ENCODE data around the gene SPIC.

The SPIC gene

DNA sequence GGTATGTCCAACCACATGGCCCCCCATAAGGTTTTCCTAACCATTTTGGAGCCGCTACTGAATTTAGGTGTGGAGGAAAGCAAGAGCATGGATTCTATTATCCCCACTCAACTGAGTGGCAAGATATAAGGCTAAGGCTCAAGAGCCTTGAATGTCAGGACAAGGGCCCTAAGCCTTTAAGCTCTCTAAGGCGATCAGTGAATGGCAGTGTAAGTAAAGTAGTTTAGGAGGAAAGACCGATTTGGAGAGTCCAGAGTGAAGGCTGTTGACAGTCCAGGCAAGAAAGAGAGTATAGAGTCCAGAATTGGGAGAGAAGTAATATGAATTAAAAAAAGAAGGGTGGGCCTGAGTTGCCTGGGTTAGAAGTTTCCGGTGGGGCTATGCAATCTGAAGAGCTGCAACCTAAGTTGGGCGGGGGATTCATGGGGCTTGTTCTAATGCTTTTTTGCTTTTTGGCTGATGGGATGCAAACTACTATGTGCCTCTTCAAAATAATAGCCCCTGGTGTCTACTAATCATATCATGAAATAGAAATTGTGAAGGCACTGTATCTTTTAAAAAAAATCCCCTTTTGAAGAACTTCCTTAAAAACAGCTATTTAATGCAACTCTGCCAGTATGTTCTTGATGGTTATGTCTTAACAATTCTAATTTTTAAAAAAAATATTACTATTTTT is at the start of gene SPIC:
SPIC (plus strand) TSS at position 626 of the 676 bp plus-strand sequence. CDS start 1,569 bp downstream, outside the sequence.
- H3K4me3 ChIP-seq (replicated peaks; ENCODE audit: low read depth, low read length), result no peak within 1 kb of the TSS
- TF ChIP-seq, protein P1, sequence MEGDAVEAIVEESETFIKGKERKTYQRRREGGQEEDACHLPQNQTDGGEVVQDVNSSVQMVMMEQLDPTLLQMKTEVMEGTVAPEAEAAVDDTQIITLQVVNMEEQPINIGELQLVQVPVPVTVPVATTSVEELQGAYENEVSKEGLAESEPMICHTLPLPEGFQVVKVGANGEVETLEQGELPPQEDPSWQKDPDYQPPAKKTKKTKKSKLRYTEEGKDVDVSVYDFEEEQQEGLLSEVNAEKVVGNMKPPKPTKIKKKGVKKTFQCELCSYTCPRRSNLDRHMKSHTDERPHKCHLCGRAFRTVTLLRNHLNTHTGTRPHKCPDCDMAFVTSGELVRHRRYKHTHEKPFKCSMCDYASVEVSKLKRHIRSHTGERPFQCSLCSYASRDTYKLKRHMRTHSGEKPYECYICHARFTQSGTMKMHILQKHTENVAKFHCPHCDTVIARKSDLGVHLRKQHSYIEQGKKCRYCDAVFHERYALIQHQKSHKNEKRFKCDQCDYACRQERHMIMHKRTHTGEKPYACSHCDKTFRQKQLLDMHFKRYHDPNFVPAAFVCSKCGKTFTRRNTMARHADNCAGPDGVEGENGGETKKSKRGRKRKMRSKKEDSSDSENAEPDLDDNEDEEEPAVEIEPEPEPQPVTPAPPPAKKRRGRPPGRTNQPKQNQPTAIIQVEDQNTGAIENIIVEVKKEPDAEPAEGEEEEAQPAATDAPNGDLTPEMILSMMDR (IDR thresholded peaks at IDR 0.05; ENCODE audit: low read depth, low read length, missing control alignments), result no peak
- no peak for DNase-seq (ENCODE audit: extremely low read depth, low read depth)

DNA sequence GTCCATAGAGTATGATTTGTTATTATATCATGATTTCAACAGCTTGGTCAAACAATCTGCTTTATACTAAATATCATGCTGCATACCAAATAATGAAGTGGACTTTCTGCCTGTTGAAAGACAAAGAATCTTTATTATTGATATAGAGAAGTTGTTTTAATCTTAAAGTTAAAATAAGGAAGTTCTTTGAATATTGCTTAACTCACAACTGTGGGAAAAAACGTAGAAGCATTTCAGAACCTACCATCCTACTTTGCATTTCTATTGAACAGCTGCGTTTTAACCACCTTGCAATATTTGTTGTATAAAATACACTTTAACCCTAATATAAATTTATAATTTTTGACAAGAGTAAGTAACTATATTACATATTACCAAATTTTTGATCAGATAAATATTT is 44.7 kb upstream of the SPIC start:
- TF ChIP-seq, protein P1 (IDR thresholded peaks at IDR 0.05; ENCODE audit: low read depth, low read length, missing control alignments), result no peak

DNA sequence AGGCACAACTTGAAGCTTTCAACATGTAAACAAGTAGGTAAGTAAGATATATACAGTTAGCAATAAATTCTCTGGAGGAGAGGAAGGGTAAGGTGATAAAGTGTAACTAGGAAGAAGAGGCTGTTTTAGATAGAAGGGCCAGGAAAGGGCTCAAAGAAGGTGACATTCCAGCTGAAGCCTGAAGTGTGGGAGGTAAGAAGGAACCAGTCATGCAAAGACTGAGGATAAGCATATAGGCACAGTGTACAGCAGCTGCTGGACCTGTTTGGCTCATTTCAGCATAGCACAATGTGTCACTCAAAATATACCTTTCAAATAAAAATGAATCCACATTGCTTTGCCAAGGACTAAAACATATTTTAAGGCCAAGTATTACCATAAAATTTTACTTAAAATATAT is 39.0 kb upstream of the SPIC start:
- H3K4me3 ChIP-seq (replicated peaks; ENCODE audit: low read depth, low read length), result no peak overlapping the region
- no peak for DNase-seq (ENCODE audit: extremely low read depth, low read depth)
- TF ChIP-seq, protein P1 (IDR thresholded peaks at IDR 0.05; ENCODE audit: low read depth, low read length, missing control alignments), result no peak

More for the DNA sequence above, 44.7 kb upstream of the SPIC start:
- no peak for DNase-seq (ENCODE audit: extremely low read depth, low read depth)
- H3K4me3 ChIP-seq (replicated peaks; ENCODE audit: low read depth, low read length), result no peak overlapping the region

DNA sequence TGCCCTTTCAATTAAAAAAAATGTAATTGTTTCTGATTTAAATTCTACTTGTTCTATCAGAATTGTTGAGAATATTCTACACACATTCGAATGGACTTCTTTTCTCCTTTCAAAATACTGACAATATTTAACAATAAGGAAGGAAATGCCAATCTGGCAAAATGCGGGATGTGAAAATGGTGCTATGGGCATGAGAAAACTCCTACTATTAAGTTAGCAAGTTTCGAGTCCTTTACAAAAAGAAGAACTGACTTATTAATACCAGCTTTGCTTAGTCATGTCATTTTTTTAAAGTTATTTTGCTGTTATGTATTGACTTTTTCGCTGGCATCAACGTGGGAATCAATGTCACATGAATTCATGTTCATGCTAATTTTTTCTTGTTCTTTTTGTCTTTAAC is 35.9 kb upstream of the SPIC start:
- DNase-seq (ENCODE audit: extremely low read depth, low read depth), result no peak
- TF ChIP-seq, protein P1 (IDR thresholded peaks at IDR 0.05; ENCODE audit: low read depth, low read length, missing control alignments), result no peak
- no peak overlapping the region for H3K4me3 ChIP-seq (replicated peaks; ENCODE audit: low read depth, low read length)

DNA sequence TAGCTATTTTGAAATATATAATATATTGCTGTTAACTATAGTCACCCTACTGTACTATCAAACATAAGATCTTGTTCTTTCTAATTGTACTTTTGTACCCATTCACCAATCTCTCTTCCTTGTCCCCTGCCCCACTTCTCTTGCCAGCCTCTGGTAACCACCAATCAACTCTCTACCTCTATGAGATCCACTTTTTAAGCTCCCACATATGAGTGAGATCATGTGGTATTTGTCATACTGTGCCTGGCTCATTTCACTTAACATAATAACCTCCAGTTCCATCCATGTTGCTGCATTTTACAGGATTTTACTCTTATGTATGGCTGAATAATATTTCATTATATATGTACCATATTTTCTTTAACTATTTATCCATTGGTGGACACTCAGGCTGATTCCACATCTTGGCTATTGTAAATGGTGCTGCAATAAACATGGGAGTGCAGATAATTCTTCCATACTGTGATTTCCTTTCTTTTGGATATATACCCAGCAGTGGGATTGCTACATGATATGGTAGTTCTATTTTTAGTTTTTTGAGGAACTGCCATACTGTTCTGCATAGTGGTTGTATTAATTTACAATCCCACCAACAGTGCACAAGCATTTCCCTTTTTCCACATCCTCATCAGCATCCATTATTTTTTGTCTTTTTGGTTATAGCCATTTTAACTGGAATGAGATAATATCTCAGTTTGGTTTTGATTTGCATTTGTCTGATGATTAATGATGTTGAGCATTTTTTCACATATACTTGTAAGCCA is 33.5 kb upstream of the SPIC start:
- TF ChIP-seq, protein P1 (IDR thresholded peaks at IDR 0.05; ENCODE audit: low read depth, low read length, missing control alignments), result no peak
- DNase-seq (ENCODE audit: extremely low read depth, low read depth), result no peak
- H3K4me3 ChIP-seq (replicated peaks; ENCODE audit: low read depth, low read length), result no peak overlapping the region

DNA sequence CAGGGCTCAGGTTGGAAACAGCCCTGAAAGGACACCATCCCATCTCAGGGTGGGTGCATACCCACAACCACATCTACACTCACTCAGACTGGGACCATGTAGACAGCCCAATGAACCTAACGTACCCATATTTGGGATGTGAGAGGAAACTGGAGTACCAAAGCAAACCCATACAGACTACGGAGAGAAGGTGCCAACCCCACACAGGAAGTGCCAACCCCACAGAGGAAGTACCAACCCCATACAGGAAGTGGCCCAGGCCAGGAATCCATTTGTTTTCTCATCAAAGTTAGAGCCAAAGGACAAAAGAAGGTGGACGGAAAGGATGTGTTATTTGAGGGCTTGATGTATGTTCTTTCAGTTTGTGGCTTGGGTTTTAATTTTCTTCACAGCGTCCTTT is 19.5 kb upstream of the SPIC start:
- TF ChIP-seq, protein P1 (IDR thresholded peaks at IDR 0.05; ENCODE audit: low read depth, low read length, missing control alignments), result no peak
- H3K4me3 ChIP-seq (replicated peaks; ENCODE audit: low read depth, low read length), result no peak overlapping the region
- DNase-seq (ENCODE audit: extremely low read depth, low read depth), result no peak
